Loucy (cell line): ENCODE data around the gene ZNF350.

Experiments used
- EZH2phosphoT487 ChIP-seq: fragments of 200-600 bp; IDR thresholded peaks from 2 replicates; pipeline ENCODE4 v1.6.1; 2018; ENCODE audit warnings: antibody characterized with exemption, mild to moderate bottlenecking, moderate library complexity, borderline replicate concordance
- TF ChIP-seq, protein P1 (sequence below): fragments of 200-600 bp; sonication (generic); conservative IDR thresholded peaks from 2 replicates; pipeline ENCODE4 v1.5.1; 2014; ENCODE audit warnings: mild to moderate bottlenecking, antibody characterized with exemption, low read length

- TF ChIP-seq, protein P1, sequence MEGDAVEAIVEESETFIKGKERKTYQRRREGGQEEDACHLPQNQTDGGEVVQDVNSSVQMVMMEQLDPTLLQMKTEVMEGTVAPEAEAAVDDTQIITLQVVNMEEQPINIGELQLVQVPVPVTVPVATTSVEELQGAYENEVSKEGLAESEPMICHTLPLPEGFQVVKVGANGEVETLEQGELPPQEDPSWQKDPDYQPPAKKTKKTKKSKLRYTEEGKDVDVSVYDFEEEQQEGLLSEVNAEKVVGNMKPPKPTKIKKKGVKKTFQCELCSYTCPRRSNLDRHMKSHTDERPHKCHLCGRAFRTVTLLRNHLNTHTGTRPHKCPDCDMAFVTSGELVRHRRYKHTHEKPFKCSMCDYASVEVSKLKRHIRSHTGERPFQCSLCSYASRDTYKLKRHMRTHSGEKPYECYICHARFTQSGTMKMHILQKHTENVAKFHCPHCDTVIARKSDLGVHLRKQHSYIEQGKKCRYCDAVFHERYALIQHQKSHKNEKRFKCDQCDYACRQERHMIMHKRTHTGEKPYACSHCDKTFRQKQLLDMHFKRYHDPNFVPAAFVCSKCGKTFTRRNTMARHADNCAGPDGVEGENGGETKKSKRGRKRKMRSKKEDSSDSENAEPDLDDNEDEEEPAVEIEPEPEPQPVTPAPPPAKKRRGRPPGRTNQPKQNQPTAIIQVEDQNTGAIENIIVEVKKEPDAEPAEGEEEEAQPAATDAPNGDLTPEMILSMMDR: no peak
- no peak for TF ChIP-seq EZH2phosphoT487
Measured at GRCh38 chr19:51993422-51993821, 6.8 kb upstream of the ZNF350 start.
